ENCODE data around the gene SLC13A2.

GRCh38 chr17:28527859-28528258 is 54.4 kb downstream of the SLC13A2 start:
- no peak for TF ChIP-seq CTCF (IDR thresholded peaks at IDR 0.05)
- no peak for TF ChIP-seq POLR2AphosphoS5 (IDR thresholded peaks at IDR 0.05; ENCODE audit: low read depth, low read length)
- TF ChIP-seq REST (IDR thresholded peaks at IDR 0.05; ENCODE audit: insufficient read depth in 1 of 2, low read depth in 2 of 2, low read length in 1 of 2) = no peak
